Suprapubic skin (tissue), 4 donors: ENCODE data around the gene STUM. TPM values are rescaled to one million over a fixed set of nuclear protein-coding genes. Genes with fewer than 3 reads are reported as not detected.

ENCODE experiments used
- DNase-seq, 2 donors: peaks; one replicate each; pipeline ENCODE4 v3.0.0-alpha.2; 2019; ENCODE audit warnings: low spot score in 2 of 2
- H3K27ac ChIP-seq: fragments of 200-600 bp; sonication (generic); one replicate; pipeline ENCODE4 v1.5.1; 2019
- H3K27me3 ChIP-seq: fragments of 200-600 bp; sonication (generic); one replicate; pipeline ENCODE4 v1.5.1; 2019
- H3K36me3 ChIP-seq: fragments of 200-600 bp; sonication (generic); one replicate; pipeline ENCODE4 v1.5.1; 2019
- H3K4me1 ChIP-seq: fragments of 200-600 bp; sonication (generic); one replicate; pipeline ENCODE4 v1.5.1; 2019
- H3K4me3 ChIP-seq: fragments of 200-600 bp; sonication (generic); one replicate; pipeline ENCODE4 v1.5.1; 2019; ENCODE audit warnings: mild to moderate bottlenecking
- H3K9me3 ChIP-seq: fragments of 200-600 bp; sonication (generic); one replicate; pipeline ENCODE4 v1.5.1; 2019
- CTCF ChIP-seq, 2 donors: fragments of 200-600 bp in 1 of 2; fragments of 450-650 bp in 1 of 2; sonication (generic) in 1 of 2; IDR thresholded peaks; one replicate each; pipeline ENCODE4 v1.5.1; 2016 to 2019; ENCODE audit warnings: antibody characterized with exemption in 2 of 2, mild to moderate bottlenecking in 1 of 2, moderate library complexity in 1 of 2
- EP300 ChIP-seq: sonication (generic); formaldehyde crosslinking; IDR thresholded peaks from one replicate; pipeline ENCODE4 v1.6.1; 2017; ENCODE audit warnings: antibody characterized with exemption
- POLR2A ChIP-seq, 2 donors: fragments of 450-650 bp; IDR thresholded peaks; one replicate each; pipeline ENCODE4 v1.6.1; 2017; ENCODE audit warnings: antibody characterized with exemption in 2 of 2, mild to moderate bottlenecking in 2 of 2, moderate library complexity in 2 of 2
- POLR2AphosphoS5 ChIP-seq, 3 donors: sonication (generic); formaldehyde crosslinking; IDR thresholded peaks; one replicate each; pipeline ENCODE4 v1.6.1; 2017; ENCODE audit warnings: antibody characterized with exemption in 3 of 3
- WGBS: methylation state at CpG from one replicate; pipeline ENCODE4 v1.1.5; 2018; 5-methylcytosine and 5-hydroxymethylcytosine counted together
- total RNA-seq, 4 donors: library from RNA; depleted of rRNA; stranded (reverse); fragments of >200 nt; gene quantifications; one replicate each; pipeline ENCODE4 v1.1.0, GENCODE V29; 2016

The STUM gene
- total RNA-seq, 4 donors from 2014 or later = 1.6 to 5.9 (median 2.0) TPM

- DNase-seq = no peak
- TF ChIP-seq POLR2AphosphoS5 (IDR thresholded peaks at IDR 0.05) = no peak
- Histone ChIP-seq H3K27ac (no peak overlapping the region), H3K9me3 (no peaks in the 10 kb centered on the region), H3K36me3 (no peaks in the 10 kb centered on the region), H3K4me3 (no peak overlapping the region), H3K4me1 (no peaks in the 10 kb centered on the region), H3K27me3 (no peaks in the 10 kb centered on the region)
- 87% methylated on average over 6 of the region's 6 CpGs for whole genome bisulfite sequencing
Observed at GRCh38 chr1:226530591-226530990, 18.0 kb upstream of the STUM start.

DNA sequence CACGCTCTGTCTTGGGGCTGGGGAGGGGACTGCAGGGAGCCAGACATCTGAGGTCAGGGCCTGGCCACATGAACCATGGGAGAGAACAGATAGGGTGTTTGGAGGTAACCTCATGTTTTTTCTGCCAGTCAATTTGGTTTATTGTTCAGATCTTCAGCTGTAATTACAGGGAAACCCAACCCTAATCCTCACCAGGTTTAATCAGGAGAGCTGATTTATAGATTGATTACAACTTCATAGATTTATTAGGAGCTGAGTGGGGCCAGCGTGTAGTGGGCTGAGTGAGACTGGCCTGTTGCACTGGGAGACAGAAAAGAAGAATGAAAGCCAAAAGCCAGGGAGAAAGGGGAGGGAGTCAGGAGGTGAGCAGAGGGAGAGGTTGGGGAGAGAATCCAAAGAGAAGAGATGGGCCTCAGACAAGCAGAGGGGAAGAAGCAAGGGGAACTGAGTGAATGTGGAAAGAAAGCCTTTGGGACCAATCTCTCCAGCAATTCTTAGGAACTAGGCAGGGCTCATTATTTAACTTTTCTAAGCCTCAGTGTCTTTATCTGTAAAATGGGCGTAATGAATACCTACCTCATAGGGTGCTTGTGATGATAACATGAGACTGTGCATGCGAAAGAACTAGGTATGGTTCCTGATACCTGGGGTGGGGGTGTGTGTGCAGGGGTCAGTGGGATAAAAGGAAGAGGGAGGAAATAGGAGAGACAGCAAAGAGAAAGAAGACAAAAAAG lies 17.0 kb upstream of the STUM start:
- TF ChIP-seq CTCF (IDR thresholded peaks at IDR 0.05) = no peak
- TF ChIP-seq POLR2AphosphoS5 (IDR thresholded peaks at IDR 0.05) = no peak
- no peak for TF ChIP-seq POLR2A (IDR thresholded peaks at IDR 0.05)
- no peak for TF ChIP-seq EP300

DNA sequence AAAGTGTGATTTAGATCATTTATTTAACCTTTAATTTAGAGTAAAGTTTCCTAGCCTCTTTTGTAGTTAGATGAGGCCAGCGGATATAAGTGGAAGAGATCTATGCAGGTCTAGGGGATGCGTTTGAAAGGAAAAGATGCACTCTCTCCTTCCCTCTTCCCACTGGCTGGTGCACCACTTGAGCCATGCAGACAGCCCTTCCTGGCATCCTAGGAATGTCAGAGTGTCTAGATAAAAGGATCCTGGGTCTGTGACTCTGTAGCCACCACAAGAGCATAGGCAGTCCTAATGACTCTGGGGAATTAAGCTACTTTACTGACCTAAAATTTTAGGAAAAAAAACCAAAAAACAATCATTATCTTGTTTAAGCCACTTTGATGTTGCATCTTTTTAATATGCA lies 16.0 kb upstream of the STUM start:
- Histone ChIP-seq H3K9me3 (no peaks in the 10 kb centered on the region), H3K4me3 (no peak overlapping the region), H3K27ac (no peak overlapping the region), H3K4me1 (no peaks in the 10 kb centered on the region), H3K27me3 (no peaks in the 10 kb centered on the region), H3K36me3 (no peaks in the 10 kb centered on the region)
- DNase-seq = no peak
- TF ChIP-seq POLR2AphosphoS5 (IDR thresholded peaks at IDR 0.05) = no peak
- TF ChIP-seq CTCF (IDR thresholded peaks at IDR 0.05) = no peak
- no peak for TF ChIP-seq POLR2A (IDR thresholded peaks at IDR 0.05)
- TF ChIP-seq EP300 = no peak
- WGBS = 91% methylated on average over 2 of the region's 2 CpGs

More for the DNA sequence above, 17.0 kb upstream of the STUM start:
- WGBS = 91% methylated on average over 4 of the region's 4 CpGs
- H3K27ac ChIP-seq = no peak overlapping the region
- H3K36me3 ChIP-seq = no peaks in the 10 kb centered on the region
- no peak for DNase-seq
- no peaks in the 10 kb centered on the region for H3K9me3 ChIP-seq
- H3K4me3 ChIP-seq = no peak overlapping the region
- no peaks in the 10 kb centered on the region for H3K4me1 ChIP-seq
- no peaks in the 10 kb centered on the region for H3K27me3 ChIP-seq

DNA sequence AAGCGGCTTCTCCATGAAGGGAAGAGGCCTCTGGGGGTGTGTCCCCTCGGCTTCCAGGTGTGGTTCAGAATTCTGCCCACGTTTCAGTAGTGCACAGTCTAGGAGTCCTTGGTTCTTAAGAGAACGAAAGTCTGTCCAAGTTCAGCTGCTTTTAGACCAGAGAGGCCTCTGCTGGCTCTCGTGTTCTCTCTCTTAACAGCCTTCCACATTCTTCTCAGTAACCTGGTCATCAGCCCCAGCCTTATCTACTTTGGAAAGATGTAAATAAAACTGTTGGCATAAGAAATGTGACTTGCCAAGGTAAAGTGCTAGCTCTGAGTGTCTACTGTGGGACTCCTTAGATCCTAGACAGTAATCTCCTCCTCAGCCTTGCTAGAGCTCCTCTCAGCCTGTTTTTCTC lies 15.3 kb upstream of the STUM start:
- 69% methylated on average over 5 of the region's 5 CpGs for whole genome bisulfite sequencing
- Histone ChIP-seq H3K36me3 (no peaks in the 10 kb centered on the region), H3K4me3 (no peak overlapping the region), H3K4me1 (no peaks in the 10 kb centered on the region), H3K27me3 (no peaks in the 10 kb centered on the region), H3K27ac (no peak overlapping the region), H3K9me3 (no peaks in the 10 kb centered on the region)
- no peak for TF ChIP-seq POLR2A (IDR thresholded peaks at IDR 0.05)
- TF ChIP-seq POLR2AphosphoS5 (IDR thresholded peaks at IDR 0.05) = no peak
- TF ChIP-seq CTCF (IDR thresholded peaks at IDR 0.05) = no peak
- no peak for TF ChIP-seq EP300
- DNase-seq = no peak

DNA sequence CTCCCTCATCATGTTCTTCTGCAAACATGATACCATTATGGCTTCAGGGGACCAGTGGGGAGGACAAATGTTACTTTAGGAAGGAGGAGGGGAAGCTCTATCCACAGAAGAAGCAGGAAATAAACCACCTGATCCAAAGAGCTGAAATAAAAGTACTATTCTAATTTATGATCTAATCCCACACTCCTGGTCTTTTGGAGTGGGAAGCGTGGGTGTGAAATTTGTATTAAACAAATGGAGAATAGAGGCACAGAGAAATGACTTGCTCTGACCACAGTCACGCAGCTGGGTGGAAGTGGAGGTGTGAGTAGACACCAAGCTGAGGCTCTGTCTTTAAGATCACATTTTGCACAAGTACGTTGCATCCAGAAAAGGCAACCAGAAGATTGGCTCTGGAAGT lies 14.5 kb upstream of the STUM start:
- Histone ChIP-seq H3K4me1 (no peaks in the 10 kb centered on the region), H3K27me3 (no peaks in the 10 kb centered on the region), H3K4me3 (no peak overlapping the region), H3K27ac (no peak overlapping the region), H3K9me3 (no peaks in the 10 kb centered on the region), H3K36me3 (no peaks in the 10 kb centered on the region)
- WGBS = 89% methylated on average over 3 of the region's 3 CpGs
- TF ChIP-seq EP300 = no peak
- no peak for TF ChIP-seq CTCF (IDR thresholded peaks at IDR 0.05)
- no peak for TF ChIP-seq POLR2AphosphoS5 (IDR thresholded peaks at IDR 0.05)
- TF ChIP-seq POLR2A (IDR thresholded peaks at IDR 0.05) = no peak
- DNase-seq = no peak

- H3K4me3 ChIP-seq = no peak overlapping the region
- no peaks in the 10 kb centered on the region for H3K36me3 ChIP-seq
- TF ChIP-seq EP300 (no peak), POLR2A (IDR thresholded peaks at IDR 0.05) (no peak), POLR2AphosphoS5 (IDR thresholded peaks at IDR 0.05) (no peak), CTCF (IDR thresholded peaks at IDR 0.05) (no peak)
- DNase-seq = no peak
- H3K27ac ChIP-seq = no peak overlapping the region
- no peaks in the 10 kb centered on the region for H3K4me1 ChIP-seq
- 95% methylated on average over 2 of the region's 2 CpGs for WGBS
- no peaks in the 10 kb centered on the region for H3K9me3 ChIP-seq
- no peaks in the 10 kb centered on the region for H3K27me3 ChIP-seq
Observed at GRCh38 chr1:226534645-226535044, 13.9 kb upstream of the STUM start.
